ENCODE data around the gene DIP2A.
"Not testable (repeated sequence)": the region's sequence is repeated elsewhere in the genome, so short reads cannot be mapped to it uniquely, and the experiment has no call there.

The DIP2A gene

DNA sequence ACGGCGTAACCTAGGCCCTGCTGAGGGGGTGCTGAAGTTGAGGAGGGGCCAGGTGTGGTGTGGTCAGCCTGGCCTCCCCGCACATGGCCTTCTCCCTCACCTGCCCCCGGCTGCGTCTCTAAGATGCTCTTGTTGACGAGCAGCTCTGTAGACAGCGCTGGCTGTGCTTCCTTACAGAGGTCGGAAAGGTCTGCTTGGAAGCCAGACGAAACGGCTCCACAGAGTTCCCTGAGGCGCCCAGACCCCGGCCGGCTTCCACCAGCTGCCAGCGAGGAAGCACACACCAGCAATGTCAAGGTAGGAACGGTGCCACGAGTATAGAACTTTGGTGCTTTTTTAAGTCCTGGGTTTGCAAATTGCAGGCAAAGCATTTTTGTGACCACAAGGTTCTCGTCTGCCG lies 18.8 kb upstream of the DIP2A start:
- Mint-ChIP-seq H3K27me3 (ENCODE audit: low read depth, poor library complexity) (peaks cover 3% of the 10 kb centered on the region), H3K9me3 (no peaks in the 10 kb centered on the region), H3K36me3 (ENCODE audit: low read depth) (peaks cover 92% of the 10 kb centered on the region), H3K4me1 (peaks cover 21% of the 10 kb centered on the region), H3K27ac (no peak overlapping the region), H3K4me3 (no peak overlapping the region)
- TF ChIP-seq, protein P1, sequence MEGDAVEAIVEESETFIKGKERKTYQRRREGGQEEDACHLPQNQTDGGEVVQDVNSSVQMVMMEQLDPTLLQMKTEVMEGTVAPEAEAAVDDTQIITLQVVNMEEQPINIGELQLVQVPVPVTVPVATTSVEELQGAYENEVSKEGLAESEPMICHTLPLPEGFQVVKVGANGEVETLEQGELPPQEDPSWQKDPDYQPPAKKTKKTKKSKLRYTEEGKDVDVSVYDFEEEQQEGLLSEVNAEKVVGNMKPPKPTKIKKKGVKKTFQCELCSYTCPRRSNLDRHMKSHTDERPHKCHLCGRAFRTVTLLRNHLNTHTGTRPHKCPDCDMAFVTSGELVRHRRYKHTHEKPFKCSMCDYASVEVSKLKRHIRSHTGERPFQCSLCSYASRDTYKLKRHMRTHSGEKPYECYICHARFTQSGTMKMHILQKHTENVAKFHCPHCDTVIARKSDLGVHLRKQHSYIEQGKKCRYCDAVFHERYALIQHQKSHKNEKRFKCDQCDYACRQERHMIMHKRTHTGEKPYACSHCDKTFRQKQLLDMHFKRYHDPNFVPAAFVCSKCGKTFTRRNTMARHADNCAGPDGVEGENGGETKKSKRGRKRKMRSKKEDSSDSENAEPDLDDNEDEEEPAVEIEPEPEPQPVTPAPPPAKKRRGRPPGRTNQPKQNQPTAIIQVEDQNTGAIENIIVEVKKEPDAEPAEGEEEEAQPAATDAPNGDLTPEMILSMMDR (IDR thresholded peaks at IDR 0.05), result no peak
- DNase-seq, result no peak

DNA sequence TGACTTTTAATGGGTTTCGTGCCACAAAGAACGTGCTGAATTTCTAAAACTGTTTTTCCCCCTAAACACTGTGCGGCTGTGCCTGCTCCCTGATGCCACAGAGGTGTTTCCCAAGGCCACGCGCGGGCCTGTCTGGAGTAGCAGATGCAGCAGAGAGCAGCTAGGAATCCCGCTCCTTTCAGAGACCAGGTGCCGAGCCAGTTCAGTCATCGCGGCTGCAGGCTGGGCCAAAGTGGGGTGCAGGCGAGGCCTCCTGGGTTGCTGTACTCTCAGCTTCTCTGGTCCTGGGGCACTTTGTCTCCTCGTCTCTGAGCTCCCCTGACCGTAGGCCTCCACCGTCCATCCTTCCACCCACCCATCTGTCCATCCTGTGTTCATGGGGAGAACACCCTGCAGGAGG lies 17.4 kb upstream of the DIP2A start:
- TF ChIP-seq, protein P1 (IDR thresholded peaks at IDR 0.05), result no peak
- H3K9me3 Mint-ChIP-seq, result peaks cover 6% of the 10 kb centered on the region
- H3K27me3 Mint-ChIP-seq (ENCODE audit: low read depth, poor library complexity), result peaks cover 3% of the 10 kb centered on the region
- H3K36me3 Mint-ChIP-seq (ENCODE audit: low read depth), result peaks cover 92% of the 10 kb centered on the region
- DNase-seq, result no peak
- H3K4me3 Mint-ChIP-seq, result no peak overlapping the region
- H3K27ac Mint-ChIP-seq, result no peak overlapping the region
- peaks cover 21% of the 10 kb centered on the region for H3K4me1 Mint-ChIP-seq

DNA sequence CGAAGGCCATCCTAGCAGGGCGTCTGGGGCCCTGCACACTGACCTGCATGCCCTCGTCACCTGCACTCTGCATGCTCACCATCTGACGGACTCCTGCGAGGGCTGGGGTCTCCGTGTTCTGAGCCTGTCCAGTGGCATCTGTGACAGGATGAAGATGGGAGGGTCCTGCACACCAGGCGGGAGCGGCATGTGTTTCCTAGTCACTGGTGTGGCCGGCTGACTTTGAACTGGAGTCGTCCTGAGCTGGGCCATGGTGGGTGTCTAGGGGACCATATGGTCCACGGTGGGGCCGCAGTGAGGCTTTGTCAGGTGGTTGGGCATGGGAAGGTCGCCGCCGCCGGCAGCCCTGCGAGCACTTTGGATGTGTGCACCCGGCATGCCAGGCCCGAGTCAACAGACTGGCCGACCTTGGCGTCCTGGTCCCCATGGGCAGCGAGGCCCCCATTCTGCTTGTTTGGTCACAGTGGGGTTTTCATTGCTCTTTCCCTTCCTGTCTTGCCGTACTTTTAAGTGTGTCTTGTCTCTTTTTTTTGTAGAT lies 16.7 kb upstream of the DIP2A start:
- Mint-ChIP-seq H3K9me3 (peaks cover 6% of the 10 kb centered on the region), H3K4me3 (no peak overlapping the region), H3K27me3 (ENCODE audit: low read depth, poor library complexity) (peaks cover 3% of the 10 kb centered on the region), H3K36me3 (ENCODE audit: low read depth) (peaks cover 93% of the 10 kb centered on the region), H3K27ac (peak overlapping the region; percentile 76), H3K4me1 (peaks cover 15% of the 10 kb centered on the region)
- TF ChIP-seq, protein P1 (IDR thresholded peaks at IDR 0.05), result no peak
- DNase-seq, result no peak

DNA sequence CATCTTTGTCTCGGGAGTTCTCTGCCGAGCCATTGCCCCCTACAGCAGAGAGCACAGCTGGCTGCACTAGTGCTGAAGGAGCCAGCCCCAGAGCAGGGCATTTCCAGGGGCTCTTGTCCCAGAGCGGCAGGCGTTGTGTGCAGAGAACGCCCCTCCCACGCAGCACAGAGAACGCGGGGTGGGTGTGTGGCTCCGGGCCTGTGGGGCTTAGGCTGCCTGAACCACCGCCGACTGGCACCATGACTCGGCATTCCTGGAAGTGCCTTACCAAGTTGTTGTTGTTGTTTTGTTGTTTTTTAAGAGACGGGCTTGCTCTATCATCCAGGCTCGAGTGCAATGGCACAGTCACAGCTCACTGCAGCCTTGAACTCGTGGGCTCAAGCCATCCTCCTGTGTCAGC lies 15.8 kb upstream of the DIP2A start:
- DNase-seq, result no peak
- Mint-ChIP-seq H3K27ac (peak overlapping the region; percentile 76), H3K9me3 (peaks cover 15% of the 10 kb centered on the region), H3K4me3 (no peak overlapping the region), H3K27me3 (ENCODE audit: low read depth, poor library complexity) (peaks cover 3% of the 10 kb centered on the region), H3K36me3 (ENCODE audit: low read depth) (peaks cover 93% of the 10 kb centered on the region), H3K4me1 (peaks cover 8% of the 10 kb centered on the region)
- TF ChIP-seq, protein P1 (IDR thresholded peaks at IDR 0.05), result no peak

DNA sequence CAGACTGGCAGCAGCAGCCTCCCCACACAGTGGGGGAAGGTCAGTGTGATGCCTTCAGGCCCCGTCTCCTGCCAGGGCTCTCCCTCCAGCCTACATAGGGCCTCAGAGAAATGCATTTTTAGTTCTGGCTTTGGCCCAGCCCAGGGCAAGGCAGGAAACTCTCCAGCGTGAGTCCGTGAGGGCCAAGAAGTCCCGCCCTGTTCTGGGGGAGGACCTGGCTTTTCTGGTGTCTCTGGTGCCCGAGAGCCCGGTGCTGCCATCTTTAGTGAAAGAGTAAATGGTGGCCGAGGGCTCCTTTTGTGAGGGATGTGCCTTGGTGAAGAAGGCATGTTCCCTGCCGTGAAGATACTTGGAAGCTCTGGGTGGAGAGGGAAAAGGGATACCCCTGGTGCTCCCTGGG lies 14.8 kb upstream of the DIP2A start:
- H3K9me3 Mint-ChIP-seq, result peaks cover 25% of the 10 kb centered on the region
- peaks cover 3% of the 10 kb centered on the region for H3K27me3 Mint-ChIP-seq (ENCODE audit: low read depth, poor library complexity)
- no peak for DNase-seq
- H3K36me3 Mint-ChIP-seq (ENCODE audit: low read depth), result peaks cover 93% of the 10 kb centered on the region
- H3K4me1 Mint-ChIP-seq, result peaks cover 8% of the 10 kb centered on the region
- TF ChIP-seq, protein P1 (IDR thresholded peaks at IDR 0.05), result no peak
- no peak overlapping the region for H3K4me3 Mint-ChIP-seq
- peak overlapping the region; percentile 95 for H3K27ac Mint-ChIP-seq

DNA sequence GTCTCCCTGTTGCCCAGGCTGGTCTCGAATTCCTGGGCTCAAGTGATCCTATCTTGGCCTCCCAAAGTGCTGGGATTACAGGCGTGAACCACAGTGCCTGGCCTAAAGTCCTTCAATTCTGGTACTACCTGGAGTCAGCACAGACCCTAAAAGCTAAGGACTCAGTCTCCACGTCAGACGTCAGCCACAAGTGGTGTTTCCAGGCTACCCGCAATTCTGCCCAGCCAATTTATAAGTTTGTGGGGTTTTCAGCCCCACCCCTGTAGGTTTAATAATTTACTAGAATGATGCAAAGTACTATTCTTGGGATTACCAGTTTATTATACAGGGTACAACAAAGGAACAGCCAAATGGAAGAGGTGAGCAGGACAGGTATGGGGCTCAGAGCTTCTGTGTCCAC lies 10.6 kb upstream of the DIP2A start:
- Mint-ChIP-seq H3K4me3 (no peak overlapping the region), H3K27ac (no peak overlapping the region)
- TF ChIP-seq, protein P1 (IDR thresholded peaks at IDR 0.05), result no peak

DNA sequence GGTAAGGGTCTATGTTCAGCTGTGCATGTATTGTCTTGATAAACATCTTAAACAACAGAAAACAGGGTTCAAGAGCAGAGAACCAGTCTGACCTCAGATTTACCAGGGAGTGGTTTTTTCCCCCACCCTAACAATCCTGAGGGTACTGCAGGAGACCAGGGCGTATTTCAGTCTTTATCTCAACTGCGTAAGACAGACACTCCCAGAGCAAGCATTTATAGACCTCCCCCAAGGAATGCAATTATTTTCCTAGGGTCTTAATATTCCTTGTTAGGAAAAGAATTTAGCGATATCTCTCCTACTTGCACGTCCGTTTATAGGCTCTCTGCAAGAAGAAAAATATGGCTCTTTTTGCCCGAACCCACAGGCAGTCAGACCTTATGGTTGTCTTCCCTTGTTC lies 9.8 kb upstream of the DIP2A start:
- Mint-ChIP-seq H3K36me3 (ENCODE audit: low read depth) (peaks cover 96% of the 10 kb centered on the region), H3K9me3 (peaks cover 53% of the 10 kb centered on the region)
- H3K4me1 Mint-ChIP-seq; H3K27ac Mint-ChIP-seq; H3K27me3 Mint-ChIP-seq (ENCODE audit: low read depth, poor library complexity); H3K4me3 Mint-ChIP-seq; DNase-seq: not testable (repeated sequence)

More for the DNA sequence above, 10.6 kb upstream of the DIP2A start:
- Mint-ChIP-seq H3K4me1 (no peaks in the 10 kb centered on the region), H3K9me3 (peaks cover 53% of the 10 kb centered on the region), H3K36me3 (ENCODE audit: low read depth) (peaks cover 96% of the 10 kb centered on the region), H3K27me3 (ENCODE audit: low read depth, poor library complexity) (no peaks in the 10 kb centered on the region)
- DNase-seq, result no peak

Measured in nephron progenitor cell (in vitro differentiated cells).